Chondrocyte (in vitro differentiated cells): ENCODE results near the gene PRRT2. TPM values are rescaled to one million over a fixed set of nuclear protein-coding genes. Genes with fewer than 3 reads are reported as not detected.
A peak's percentile ranks its signal among the peaks of the same experiment; 100 is the strongest.

Experiments used
- DNase-seq: peaks from one replicate; pipeline ENCODE4 v3.0.0; 2021; ENCODE audit warnings: mixed read lengths, low spot score
- H3K27ac Mint-ChIP-seq: one replicate; pipeline ENCODE4 v1.8.0; 2021; ENCODE audit warnings: mild to moderate bottlenecking, moderate library complexity, mixed read lengths; ENCODE audit not compliant: unreplicated experiment
- H3K27me3 Mint-ChIP-seq: 2 replicates; pipeline ENCODE4 v1.8.0; 2021; ENCODE audit warnings: low read depth, mixed read lengths
- H3K36me3 Mint-ChIP-seq: 2 replicates; pipeline ENCODE4 v1.8.0; 2021; ENCODE audit warnings: low read depth, mixed read lengths
- H3K4me1 Mint-ChIP-seq: 2 replicates; pipeline ENCODE4 v1.8.0; 2021; ENCODE audit warnings: low read depth, mild to moderate bottlenecking, mixed read lengths
- H3K4me3 Mint-ChIP-seq: one replicate; pipeline ENCODE4 v1.8.0; 2021; ENCODE audit warnings: mild to moderate bottlenecking, moderate library complexity, mixed read lengths; ENCODE audit not compliant: unreplicated experiment
- H3K9me3 Mint-ChIP-seq: 2 replicates; pipeline ENCODE4 v1.8.0; 2021; ENCODE audit warnings: low read depth, mixed read lengths
- CTCF ChIP-seq: fragments of 200-600 bp; sonication (generic); IDR thresholded peaks from 2 replicates; pipeline ENCODE4 v1.5.0; 2021; ENCODE audit warnings: antibody characterized with exemption, mild to moderate bottlenecking, moderate library complexity
- total RNA-seq: library from RNA; stranded (reverse); gene quantifications from 3 replicates; pipeline ENCODE4 v1.2.1, GENCODE V29; 2021

The PRRT2 gene
- total RNA-seq, 1 donor from 2014 or later = 5.2 TPM

- no peaks in the 10 kb centered on the region for H3K27me3 Mint-ChIP-seq
- H3K4me1 Mint-ChIP-seq = peaks cover 20% of the 10 kb centered on the region
- H3K9me3 Mint-ChIP-seq = no peaks in the 10 kb centered on the region
- no peak for TF ChIP-seq CTCF
- no peak overlapping the region for H3K27ac Mint-ChIP-seq
- peaks cover 13% of the 10 kb centered on the region for H3K36me3 Mint-ChIP-seq
- DNase-seq = no peak
- no peak overlapping the region for H3K4me3 Mint-ChIP-seq
Observed at GRCh38 chr16:29857133-29857760, 45.3 kb downstream of the PRRT2 start.

- H3K4me3 Mint-ChIP-seq = no peak overlapping the region
- H3K4me1 Mint-ChIP-seq = peaks cover 20% of the 10 kb centered on the region
- peaks cover 13% of the 10 kb centered on the region for H3K36me3 Mint-ChIP-seq
- no peak for TF ChIP-seq CTCF
- H3K27me3 Mint-ChIP-seq = no peaks in the 10 kb centered on the region
- no peak for DNase-seq
- no peaks in the 10 kb centered on the region for H3K9me3 Mint-ChIP-seq
- no peak overlapping the region for H3K27ac Mint-ChIP-seq
Observed at GRCh38 chr16:29858149-29858849, 46.3 kb downstream of the PRRT2 start.

- Mint-ChIP-seq H3K9me3 (no peaks in the 10 kb centered on the region), H3K4me3 (no peak overlapping the region), H3K27me3 (no peaks in the 10 kb centered on the region), H3K4me1 (peaks cover 22% of the 10 kb centered on the region), H3K27ac (no peak overlapping the region), H3K36me3 (peaks cover 13% of the 10 kb centered on the region)
- no peak for DNase-seq
- no peak for TF ChIP-seq CTCF
Observed at GRCh38 chr16:29858974-29859373, 47.0 kb downstream of the PRRT2 start.

- peaks cover 13% of the 10 kb centered on the region for H3K36me3 Mint-ChIP-seq
- no peaks in the 10 kb centered on the region for H3K9me3 Mint-ChIP-seq
- H3K27ac Mint-ChIP-seq = no peak overlapping the region
- H3K27me3 Mint-ChIP-seq = no peaks in the 10 kb centered on the region
- DNase-seq = no peak
- TF ChIP-seq CTCF = no peak
- peaks cover 22% of the 10 kb centered on the region for H3K4me1 Mint-ChIP-seq
- no peak overlapping the region for H3K4me3 Mint-ChIP-seq
Observed at GRCh38 chr16:29860218-29860617, 48.2 kb downstream of the PRRT2 start.

- Mint-ChIP-seq H3K27ac (peak overlapping the region; percentile 86), H3K27me3 (no peaks in the 10 kb centered on the region), H3K36me3 (peaks cover 13% of the 10 kb centered on the region), H3K4me3 (peak overlapping the region; percentile 99), H3K9me3 (no peaks in the 10 kb centered on the region), H3K4me1 (peaks cover 22% of the 10 kb centered on the region)
- TF ChIP-seq CTCF = peak; percentile 61
- no peak for DNase-seq
Observed at GRCh38 chr16:29862383-29862883, 50.4 kb downstream of the PRRT2 start.
